K562 (cell line): ENCODE measurements around the gene PANK2. TPM values are rescaled to one million over a fixed set of nuclear protein-coding genes. Genes with fewer than 3 reads are reported as not detected.

Experiments
- ARID3A ChIP-seq: IDR thresholded peaks from 2 replicates; pipeline ENCODE4 v1.6.1; 2012; ENCODE audit warnings: low read depth, low read length, improper control_type of control experiment, borderline replicate concordance
- BHLHE40 ChIP-seq: IDR thresholded peaks from 2 replicates; pipeline ENCODE4 v1.6.1; 2011; ENCODE audit warnings: low read length, improper control_type of control experiment
- CEBPZ ChIP-seq: fragments of 150-350 bp; IDR thresholded peaks from 2 replicates; pipeline ENCODE4 v1.6.1; 2014; ENCODE audit warnings: low read depth, mild to moderate bottlenecking, low read length, borderline replicate concordance
- CHD4 ChIP-seq: fragments of 200-600 bp; sonication (generic); IDR thresholded peaks from 3 replicates; pipeline ENCODE4 v1.6.1; 2012; ENCODE audit warnings: low read depth, mild to moderate bottlenecking, mixed read lengths, low read length, inconsistent platforms; ENCODE audit not compliant: insufficient read depth, insufficient replicate concordance, poor library complexity, severe bottlenecking
- EHMT2 ChIP-seq: fragments of 450-650 bp; IDR thresholded peaks from 2 replicates; pipeline ENCODE4 v1.6.1; 2018; ENCODE audit warnings: antibody characterized with exemption
- FOSL1 ChIP-seq: fragments of 200-800 bp; sonication (Bioruptor generic); conservative IDR thresholded peaks from 2 replicates; pipeline ENCODE4 v1.6.1; 2016; ENCODE audit warnings: missing genetic modification characterization, missing compliant biosample characterization
- HOMEZ ChIP-seq: fragments of 250-450 bp; sonication (Bioruptor Pico); IDR thresholded peaks from 2 replicates; pipeline ENCODE4 v1.4.0; 2020; ENCODE audit warnings: mild to moderate bottlenecking, moderate library complexity
- ID3 ChIP-seq, 2 experiments: fragments of 250-450 bp in 1 of 2; fragments of 450-650 bp in 1 of 2; sonication (Bioruptor Pico) in 1 of 2; IDR thresholded peaks; 2 replicates each; pipeline versions ENCODE4 v1.6.1 to v1.8.0; 2016 to 2021; ENCODE audit warnings: mild to moderate bottlenecking in 2 of 2, moderate library complexity in 2 of 2, missing compliant biosample characterization in 1 of 2, missing genetic modification characterization in 1 of 2
- MBD2 ChIP-seq: sonication (generic); IDR thresholded peaks from 2 replicates; pipeline ENCODE4 v1.6.1; 2016; ENCODE audit warnings: low read depth, borderline replicate concordance
- SMARCA5 ChIP-seq: fragments of 450-650 bp; IDR thresholded peaks from 2 replicates; pipeline ENCODE4 v1.6.1; 2016
- YY1 ChIP-seq, 3 experiments: IDR thresholded peaks; 2 replicates each; pipeline ENCODE4 v1.6.1; 2011; ENCODE audit warnings: low read length in 2 of 3, mild to moderate bottlenecking in 2 of 3, moderate library complexity in 2 of 3, borderline replicate concordance in 1 of 3, control low read depth in 1 of 3, low read depth in 1 of 3; ENCODE audit not compliant: insufficient read depth in 3 of 3, insufficient replicate concordance in 2 of 3, control insufficient read depth in 1 of 3, insufficient read length in 1 of 3; ENCODE audit errors: extremely low read depth in 1 of 3
- ZEB2 ChIP-seq: fragments of 450-650 bp; IDR thresholded peaks from 2 replicates; pipeline ENCODE4 v1.6.1; 2016
- ZMIZ1 ChIP-seq, 2 experiments: fragments of 150-350 bp in 1 of 2; IDR thresholded peaks; 2 replicates each; pipeline ENCODE4 v1.6.1; 2012 to 2016; ENCODE audit warnings: low read depth in 2 of 2, low read length in 2 of 2, mild to moderate bottlenecking in 1 of 2, moderate library complexity in 1 of 2
- ZNF408 ChIP-seq: fragments of 250-450 bp; sonication (Bioruptor Pico); IDR thresholded peaks from 2 replicates; pipeline ENCODE4 v1.4.0; 2020; ENCODE audit warnings: low read depth, mild to moderate bottlenecking, moderate library complexity
- ZNF707 ChIP-seq: fragments of 250-450 bp; sonication (Bioruptor Pico); conservative IDR thresholded peaks from 2 replicates; pipeline ENCODE4 v1.8.0; 2022; ENCODE audit warnings: inconsistent platforms, mild to moderate bottlenecking, moderate library complexity
- polyA plus RNA-seq, 8 experiments: library from polyadenylated mRNA; depleted of rRNA in 4 of 8; stranded (reverse) in 5 of 8; unstranded in 3 of 8; fragments of >200 nt; fragmentation: Nextera tagmentation in 2 of 8; fragmentation: Illumina TruSeq in 1 of 8; extraction: Ambion mirVana in 2 of 8; extraction: Trizol in 1 of 8; gene quantifications; 2 replicates each; pipeline versions ENCODE4 v1.2.1 to v1.2.3, GENCODE V29; 2011 to 2014; ENCODE audit warnings: inconsistent platforms in 1 of 8, missing spikeins in 1 of 8
- total RNA-seq, 7 experiments: library from RNA; depleted of rRNA in 6 of 7; stranded (reverse); fragments of >200 nt in 6 of 7; fragmentation: Illumina TruSeq in 2 of 7; extraction: Trizol in 2 of 7; gene quantifications; 2 replicates each; pipeline versions ENCODE4 v1.2.1 to v1.2.3, GENCODE V29; 2011 to 2021; ENCODE audit warnings: low replicate concordance in 1 of 7

Gene PANK2
- total and polyA plus RNA-seq, 9 of the 15 experiments (the other 6 are each of a cell fraction or from before 2014, with no cell fraction given) = 14.9 to 43.5 (median 31.4) TPM

- TF ChIP-seq ARID3A (0 out of 2 replicates have a peak, but pooled peaks have one; percentile 61), ZNF408 (CRISPR knock-in tag) (no peak), CHD4 (no peak), MBD2 (no peak; the same call in 1 of the 2 replicates), ZMIZ1 (IDR thresholded peaks at IDR 0.05; ENCODE audit: low read depth in 2 of 2, low read length in 2 of 2) (peak in 1 of 2 experiments; percentile 90; a peak in 2 of 4 replicates), BHLHE40 (0 out of 2 replicates have a peak, but pooled peaks have one; percentile 13), SMARCA5 (no peak), ID3 (CRISPR knock-in tag; IDR thresholded peaks at IDR 0.05) (no peak), ID3 (tag; IDR thresholded peaks at IDR 0.05) (peak; percentile 78), HOMEZ (CRISPR knock-in tag) (no peak), FOSL1 (peak; percentile 51), YY1 (IDR thresholded peaks at IDR 0.05; ENCODE audit: borderline replicate concordance in 1 of 3, control insufficient read depth in 1 of 3, extremely low read depth in 1 of 3, insufficient read depth in 3 of 3, insufficient read length in 1 of 3, insufficient replicate concordance in 2 of 3, low read depth in 1 of 3, low read length in 2 of 3) (no peak), ZEB2 (peak; percentile 67; the same call in 1 of the 2 replicates), ZNF707 (CRISPR knock-in tag) (no peak), EHMT2 (no peak; the same call in 1 of the 2 replicates), CEBPZ (no peak)
Measured at GRCh38 chr20:3909952-3910366, 20.8 kb downstream of the PANK2 start (continued).
